Osteoblast (primary cell): ENCODE data around the gene GTF2A1. TPM values are rescaled to one million over a fixed set of nuclear protein-coding genes. Genes with fewer than 3 reads are reported as not detected.

Source experiments
- DNase-seq: peaks from one replicate; pipeline ENCODE4 v3.0.0; 2011; ENCODE audit warnings: low spot score, mixed read lengths; ENCODE audit not compliant: insufficient read length; ENCODE audit errors: missing footprints
- H2AFZ ChIP-seq: 2 replicates; pipeline ENCODE4 v1.6.0; 2011; ENCODE audit warnings: mild to moderate bottlenecking, low read length
- H3K27ac ChIP-seq: 2 replicates; pipeline ENCODE4 v1.5.1; 2011; ENCODE audit warnings: mild to moderate bottlenecking, low read depth, low read length, moderate library complexity
- H3K27me3 ChIP-seq: 2 replicates; pipeline ENCODE4 v1.6.0; 2012; ENCODE audit warnings: mild to moderate bottlenecking, control low read depth, inconsistent platforms, low read length, moderate library complexity; ENCODE audit not compliant: insufficient read depth
- H3K36me3 ChIP-seq: 2 replicates; pipeline ENCODE4 v1.5.1; 2011; ENCODE audit warnings: mild to moderate bottlenecking, low read length, control low read depth, moderate library complexity; ENCODE audit not compliant: insufficient read depth
- H3K4me1 ChIP-seq: 2 replicates; pipeline ENCODE4 v1.5.1; 2011; ENCODE audit warnings: mild to moderate bottlenecking, low read length, control low read depth, moderate library complexity; ENCODE audit not compliant: insufficient read depth
- H3K4me2 ChIP-seq: 2 replicates; pipeline ENCODE4 v1.6.0; 2011; ENCODE audit warnings: mild to moderate bottlenecking, low read length; ENCODE audit not compliant: insufficient read depth
- H3K4me3 ChIP-seq: fragments of 200-600 bp; sonication (generic); 3 replicates; pipeline ENCODE4 v1.5.1; 2012; ENCODE audit warnings: mild to moderate bottlenecking, low read length, inconsistent platforms; ENCODE audit not compliant: insufficient read depth
- H3K79me2 ChIP-seq: 2 replicates; pipeline ENCODE4 v1.6.0; 2012; ENCODE audit warnings: mild to moderate bottlenecking, low read length, control low read depth, inconsistent platforms; ENCODE audit not compliant: insufficient read depth
- H3K9me3 ChIP-seq: 2 replicates; pipeline ENCODE4 v1.5.1; 2011; ENCODE audit warnings: low read depth, low read length, control low read depth
- H4K20me1 ChIP-seq: 2 replicates; pipeline ENCODE4 v1.6.0; 2012; ENCODE audit warnings: mild to moderate bottlenecking, low read length, control low read depth; ENCODE audit not compliant: insufficient read depth
- total RNA-seq: library from RNA; depleted of rRNA; stranded (reverse); fragments of >200 nt; gene quantifications from 2 replicates; pipeline ENCODE4 v1.2.3, GENCODE V29; 2012
- TF ChIP-seq, protein P1 (sequence below): IDR thresholded peaks from 2 replicates; pipeline ENCODE4 v1.5.1; 2011; ENCODE audit warnings: mild to moderate bottlenecking, low read depth, low read length, moderate library complexity; ENCODE audit errors: extremely low read depth

Gene GTF2A1
- total RNA-seq, 1 donor, result 35.8 TPM

DNA sequence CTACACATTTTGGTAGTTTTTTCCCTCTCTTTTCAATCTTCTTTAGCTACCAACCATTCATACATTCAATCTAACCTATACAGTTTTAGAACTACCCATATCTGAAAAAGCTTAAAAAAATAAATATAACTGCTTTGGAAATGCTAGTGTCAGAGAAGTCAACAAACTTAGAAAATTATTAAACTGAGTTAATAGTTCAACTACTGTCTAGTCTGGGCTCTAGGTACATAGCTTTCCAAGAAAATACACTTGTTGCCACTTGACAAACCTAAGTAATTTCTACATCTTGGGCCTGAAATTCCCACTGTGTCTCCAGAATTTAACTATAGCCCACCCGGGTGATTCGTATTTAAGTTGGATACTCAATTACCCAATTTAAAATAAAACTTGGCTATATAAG lies 22.1 kb downstream of the GTF2A1 start:
- no peak overlapping the region for H3K4me3 ChIP-seq
- no peak overlapping the region for H3K4me2 ChIP-seq
- no peaks in the 10 kb centered on the region for H3K27me3 ChIP-seq
- H4K20me1 ChIP-seq, result no peaks in the 10 kb centered on the region
- no peaks in the 10 kb centered on the region for H3K9me3 ChIP-seq
- TF ChIP-seq, protein P1, sequence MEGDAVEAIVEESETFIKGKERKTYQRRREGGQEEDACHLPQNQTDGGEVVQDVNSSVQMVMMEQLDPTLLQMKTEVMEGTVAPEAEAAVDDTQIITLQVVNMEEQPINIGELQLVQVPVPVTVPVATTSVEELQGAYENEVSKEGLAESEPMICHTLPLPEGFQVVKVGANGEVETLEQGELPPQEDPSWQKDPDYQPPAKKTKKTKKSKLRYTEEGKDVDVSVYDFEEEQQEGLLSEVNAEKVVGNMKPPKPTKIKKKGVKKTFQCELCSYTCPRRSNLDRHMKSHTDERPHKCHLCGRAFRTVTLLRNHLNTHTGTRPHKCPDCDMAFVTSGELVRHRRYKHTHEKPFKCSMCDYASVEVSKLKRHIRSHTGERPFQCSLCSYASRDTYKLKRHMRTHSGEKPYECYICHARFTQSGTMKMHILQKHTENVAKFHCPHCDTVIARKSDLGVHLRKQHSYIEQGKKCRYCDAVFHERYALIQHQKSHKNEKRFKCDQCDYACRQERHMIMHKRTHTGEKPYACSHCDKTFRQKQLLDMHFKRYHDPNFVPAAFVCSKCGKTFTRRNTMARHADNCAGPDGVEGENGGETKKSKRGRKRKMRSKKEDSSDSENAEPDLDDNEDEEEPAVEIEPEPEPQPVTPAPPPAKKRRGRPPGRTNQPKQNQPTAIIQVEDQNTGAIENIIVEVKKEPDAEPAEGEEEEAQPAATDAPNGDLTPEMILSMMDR, result no peak
- H3K4me1 ChIP-seq, result no peaks in the 10 kb centered on the region
- DNase-seq, result no peak
- no peak overlapping the region for H2AFZ ChIP-seq
- H3K27ac ChIP-seq, result no peak overlapping the region
- peaks cover under 1% of the 10 kb centered on the region for H3K79me2 ChIP-seq
- H3K36me3 ChIP-seq, result peaks cover 47% of the 10 kb centered on the region

DNA sequence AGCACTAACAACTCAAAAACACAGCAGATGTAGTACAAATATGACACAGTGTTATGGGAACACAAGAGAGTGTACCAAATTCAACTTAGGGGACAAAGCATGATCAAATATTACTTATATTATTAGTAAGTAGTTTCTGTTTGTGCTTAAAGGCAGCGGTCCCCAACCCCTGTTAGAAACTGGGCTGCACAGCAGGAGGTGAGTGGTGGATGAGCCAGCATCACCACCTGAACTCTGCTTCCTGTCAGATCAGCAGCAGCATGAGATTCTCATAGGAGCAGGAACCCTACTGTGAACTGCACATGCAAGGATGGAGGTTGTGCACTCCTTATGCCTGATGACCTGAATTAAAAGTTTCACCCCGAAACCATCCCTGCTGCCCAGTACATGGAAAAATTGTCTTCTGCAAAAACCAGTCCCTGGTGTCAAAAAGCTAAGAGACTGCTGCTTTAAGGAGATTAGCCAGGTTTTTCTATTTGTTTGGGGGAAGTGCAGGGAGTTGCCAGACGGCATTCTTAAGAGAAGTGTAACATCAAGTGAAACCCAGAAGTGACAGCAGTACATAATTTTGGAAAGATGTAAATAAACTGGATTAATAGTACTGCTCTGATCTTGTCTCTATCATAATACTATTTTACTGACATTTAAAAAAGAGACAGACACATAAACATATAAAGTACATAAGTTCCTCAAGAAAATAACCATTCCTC lies 26.7 kb downstream of the GTF2A1 start:
- Histone ChIP-seq H3K4me1 (no peaks in the 10 kb centered on the region), H3K27me3 (no peaks in the 10 kb centered on the region), H3K4me3 (no peak overlapping the region), H3K4me2 (no peak overlapping the region), H3K36me3 (peaks cover 47% of the 10 kb centered on the region), H2AFZ (no peak overlapping the region), H3K79me2 (peaks cover 18% of the 10 kb centered on the region), H3K9me3 (no peaks in the 10 kb centered on the region), H4K20me1 (no peaks in the 10 kb centered on the region), H3K27ac (no peak overlapping the region)
- TF ChIP-seq, protein P1, result no peak
- DNase-seq, result no peak

DNA sequence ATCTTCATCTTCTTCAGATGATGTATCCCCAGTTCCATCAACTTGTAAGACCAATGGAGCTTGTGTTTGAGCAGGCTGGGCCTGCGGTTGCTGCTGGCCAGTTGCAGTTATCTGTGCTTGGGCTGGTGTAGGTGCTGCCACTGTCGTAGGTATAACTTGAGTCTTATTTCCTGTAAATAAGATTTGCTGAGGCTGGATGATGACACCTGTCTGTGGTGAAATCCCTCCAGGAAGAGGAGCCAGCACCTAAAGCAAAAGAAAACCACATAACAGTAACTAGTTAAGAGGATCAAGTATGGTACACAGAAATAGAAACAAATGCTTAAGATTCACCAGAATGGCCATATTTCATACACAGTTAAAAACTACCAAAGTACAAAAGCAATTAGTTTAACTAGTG lies 28.2 kb downstream of the GTF2A1 start:
- TF ChIP-seq, protein P1, result no peak

DNA sequence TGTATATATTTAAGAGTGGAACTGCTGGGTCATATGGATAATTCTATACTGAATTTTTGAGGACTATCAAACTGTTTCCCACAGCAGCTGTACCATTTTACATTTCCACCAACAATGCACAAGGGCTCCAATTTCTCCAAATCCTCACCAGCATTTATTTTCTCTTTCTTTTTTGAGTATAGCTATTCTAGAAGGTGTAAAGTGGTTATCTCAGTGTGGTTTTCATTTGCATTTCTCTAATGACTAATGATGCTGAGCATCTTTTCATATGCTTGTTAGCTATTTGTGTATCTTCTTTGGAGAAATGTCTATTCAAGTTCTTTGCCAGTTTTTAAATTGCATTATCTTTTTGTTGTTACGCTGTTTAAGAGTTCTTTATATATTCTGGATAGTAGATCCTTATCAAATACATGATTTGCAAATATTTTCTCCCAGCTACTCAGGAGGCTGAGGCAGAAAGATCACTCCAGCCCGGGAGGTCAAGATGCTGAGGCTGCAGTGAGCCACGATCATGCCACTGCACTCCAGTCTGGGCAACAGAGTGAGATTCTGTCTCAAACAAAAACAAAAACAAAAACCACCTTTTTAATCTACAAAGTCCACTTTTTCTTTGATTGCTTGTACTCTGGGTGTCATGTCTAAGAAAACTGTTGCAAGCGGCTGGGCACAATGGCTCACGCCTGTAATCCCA lies 32.8 kb downstream of the GTF2A1 start:
- Histone ChIP-seq H3K9me3 (no peaks in the 10 kb centered on the region), H3K79me2 (peaks cover 41% of the 10 kb centered on the region), H3K27me3 (no peaks in the 10 kb centered on the region), H3K4me1 (peaks cover 5% of the 10 kb centered on the region), H2AFZ (no peak overlapping the region), H3K36me3 (peaks cover 26% of the 10 kb centered on the region), H3K4me2 (no peak overlapping the region), H4K20me1 (no peaks in the 10 kb centered on the region), H3K4me3 (no peak overlapping the region), H3K27ac (no peak overlapping the region)
- TF ChIP-seq, protein P1, result no peak
- DNase-seq, result no peak

More for the DNA sequence above, 28.2 kb downstream of the GTF2A1 start:
- Histone ChIP-seq H3K9me3 (no peaks in the 10 kb centered on the region), H3K27ac (no peak overlapping the region), H3K4me3 (no peak overlapping the region), H2AFZ (no peak overlapping the region), H3K4me2 (no peak overlapping the region), H3K36me3 (peaks cover 47% of the 10 kb centered on the region), H4K20me1 (no peaks in the 10 kb centered on the region), H3K79me2 (peaks cover 27% of the 10 kb centered on the region), H3K4me1 (no peaks in the 10 kb centered on the region), H3K27me3 (no peaks in the 10 kb centered on the region)
- no peak for DNase-seq
